PC-3 (cell line): Measurements from ENCODE around the gene LYSMD3. TPM values are rescaled to one million over a fixed set of nuclear protein-coding genes. Genes with fewer than 3 reads are reported as not detected.

Experiments
- ATAC-seq: fragments of 200-7000 bp; cut with Tn5 transposase; 2 replicates; pipeline ENCODE4 v1.9.1; 2020; ENCODE audit warnings: mild to moderate bottlenecking, moderate library complexity
- BruUV-seq: library from RNA; stranded (reverse); fragments of 400-500 nt; replicated peaks from 2 replicates; lab custom pipeline; 2021; lab: Mats Ljungman, UMichigan
- CTCF ChIA-PET: fragments of 300-600 bp; sonication (Branson Sonifier 250); formaldehyde crosslinking; loops from one replicate; lab custom pipeline; 2022; ENCODE audit warnings: antibody characterized with exemption; lab: Charles Lee
- POLR2A ChIA-PET: fragments of 300-600 bp; sonication (Branson Sonifier 250); formaldehyde crosslinking; loops from one replicate; lab custom pipeline; 2022; ENCODE audit warnings: antibody characterized with exemption; ENCODE audit not compliant: unreplicated experiment; lab: Charles Lee
- DNase-seq: peaks from one replicate; pipeline ENCODE4 v3.0.0-alpha.2; 2015
- H2AFZ ChIP-seq: fragments of 300-600 bp; sonication (generic); 2 replicates; pipeline ENCODE4 v1.6.0; 2016; ENCODE audit warnings: antibody characterized with exemption, low read length
- H3F3A ChIP-seq: fragments of 300-600 bp; sonication (generic); one replicate; pipeline ENCODE4 v1.6.0; 2017; ENCODE audit warnings: antibody characterized with exemption, low read length, control low read depth, mild to moderate bottlenecking; ENCODE audit not compliant: unreplicated experiment
- H3K27ac ChIP-seq: fragments of 300-600 bp; sonication (generic); 2 replicates; pipeline ENCODE4 v1.5.1; 2016; ENCODE audit warnings: mild to moderate bottlenecking, low read length
- H3K27me3 ChIP-seq: fragments of 300-600 bp; sonication (generic); 2 replicates; pipeline ENCODE4 v1.6.1; 2016; ENCODE audit warnings: low read length, mixed read lengths
- H3K36me3 ChIP-seq: fragments of 300-600 bp; sonication (generic); 2 replicates; pipeline ENCODE4 v1.6.1; 2016; ENCODE audit warnings: low read depth, mixed run types, low read length, mixed read lengths
- H3K4me1 ChIP-seq: fragments of 300-600 bp; sonication (generic); 2 replicates; pipeline ENCODE4 v1.5.1; 2016; ENCODE audit warnings: low read length; ENCODE audit not compliant: insufficient read depth
- H3K4me2 ChIP-seq: fragments of 300-600 bp; sonication (generic); 2 replicates; pipeline ENCODE4 v1.6.0; 2016; ENCODE audit warnings: low read length
- H3K4me3 ChIP-seq: fragments of 300-600 bp; sonication (generic); 2 replicates; pipeline ENCODE4 v1.5.1; 2016; ENCODE audit warnings: mild to moderate bottlenecking, low read length, mixed read lengths
- H3K79me2 ChIP-seq: fragments of 300-600 bp; sonication (generic); 2 replicates; pipeline ENCODE4 v1.6.1; 2017; ENCODE audit warnings: low read length, mixed read lengths
- H3K9ac ChIP-seq: fragments of 300-600 bp; sonication (generic); 2 replicates; pipeline ENCODE4 v1.6.0; 2016; ENCODE audit warnings: mild to moderate bottlenecking, low read length
- H3K9me2 ChIP-seq: fragments of 300-600 bp; sonication (generic); replicated peaks from 2 replicates; pipeline ENCODE4 v1.6.1; 2016; ENCODE audit warnings: mixed run types, low read length, mixed read lengths
- H3K9me3 ChIP-seq: fragments of 300-600 bp; sonication (generic); 2 replicates; pipeline ENCODE4 v1.6.1; 2016; ENCODE audit warnings: low read length, mixed read lengths
- H4K20me1 ChIP-seq: fragments of 300-600 bp; sonication (generic); 2 replicates; pipeline ENCODE4 v1.6.1; 2016; ENCODE audit warnings: low read length, mixed read lengths
- CTCF ChIP-seq: fragments of 300-600 bp; sonication (generic); conservative IDR thresholded peaks from 2 replicates; pipeline ENCODE4 v1.5.1; 2017; ENCODE audit warnings: antibody characterized with exemption, low read depth, mild to moderate bottlenecking, low read length
- EZH2 ChIP-seq: fragments of 300-600 bp; sonication (generic); IDR thresholded peaks from one replicate; pipeline ENCODE4 v1.6.1; 2017; ENCODE audit warnings: antibody characterized with exemption, mild to moderate bottlenecking, low read length; ENCODE audit not compliant: unreplicated experiment
- EZH2phosphoT487 ChIP-seq: fragments of 300-600 bp; sonication (generic); IDR thresholded peaks from 2 replicates; pipeline ENCODE4 v1.6.1; 2018; ENCODE audit warnings: mild to moderate bottlenecking, antibody characterized with exemption, low read length, borderline replicate concordance
- intact Hi-C: fragments of 100-400 bp; cut with micrococcal nuclease; formaldehyde crosslinking; loops from 2 replicates; pipeline ENCODE4 v1.9.0; 2023
- total RNA-seq: library from RNA; depleted of rRNA; stranded (reverse); fragments of >200 nt; gene quantifications from 2 replicates; pipeline ENCODE4 v1.2.3, GENCODE V29; 2014

Gene LYSMD3
- total RNA-seq, 1 experiment from 2014 or later = 10.0 TPM

- ChIA-PET CTCF (no interaction called here), POLR2A (no interaction called here)
- Histone ChIP-seq H2AFZ (no peak overlapping the region), H4K20me1 (no peaks in the 10 kb centered on the region), H3K9me3 (no peaks in the 10 kb centered on the region), H3K4me2 (0 out of 2 replicates have a peak overlapping the region, but pooled peaks have one; percentile 3), H3K4me1 (peaks cover 35% of the 10 kb centered on the region), H3K79me2 (peaks cover 76% of the 10 kb centered on the region), H3K9me2 (no peaks in the 10 kb centered on the region), H3K27me3 (no peaks in the 10 kb centered on the region), H3K9ac (no peak overlapping the region), H3K27ac (no peak overlapping the region), H3K4me3 (no peak overlapping the region), H3K36me3 (no peaks in the 10 kb centered on the region), H3F3A (no peaks in the 10 kb centered on the region)
- TF ChIP-seq CTCF = no peak
- no peak for TF ChIP-seq EZH2
- TF ChIP-seq EZH2phosphoT487 = no peak
- intact Hi-C loops = no loop called here
- DNase-seq = no peak
- no peak for ATAC-seq
- BruUV-seq = no TSS peak
Measured at GRCh38 chr5:90477621-90478215, 51.7 kb downstream of the LYSMD3 start.

GRCh38 chr5:90477073-90477472 lies 52.3 kb downstream of the LYSMD3 start:
- Histone ChIP-seq H3K4me3 (no peak overlapping the region), H3K9me3 (no peaks in the 10 kb centered on the region), H3K36me3 (no peaks in the 10 kb centered on the region), H3K9ac (no peak overlapping the region), H3K27ac (no peak overlapping the region), H3K27me3 (no peaks in the 10 kb centered on the region), H3K4me1 (peaks cover 40% of the 10 kb centered on the region), H3K4me2 (0 out of 2 replicates have a peak overlapping the region, but pooled peaks have one; percentile 3), H3K9me2 (no peaks in the 10 kb centered on the region), H3K79me2 (peaks cover 80% of the 10 kb centered on the region), H2AFZ (no peak overlapping the region), H4K20me1 (no peaks in the 10 kb centered on the region), H3F3A (no peaks in the 10 kb centered on the region)
- no peak for TF ChIP-seq CTCF
- no peak for TF ChIP-seq EZH2
- TF ChIP-seq EZH2phosphoT487 = no peak
- DNase-seq = no peak
- no TSS peak for BruUV-seq
- no peak for ATAC-seq
- CTCF ChIA-PET = no interaction called here
- POLR2A ChIA-PET = no interaction called here
- intact Hi-C loops = no loop called here

GRCh38 chr5:90476391-90476790 lies 53.0 kb downstream of the LYSMD3 start:
- Histone ChIP-seq H3F3A (no peaks in the 10 kb centered on the region), H3K36me3 (no peaks in the 10 kb centered on the region), H3K4me3 (peak overlapping the region; percentile 94; the same call in 1 of the 2 replicates), H2AFZ (no peak overlapping the region), H3K9me2 (no peaks in the 10 kb centered on the region), H3K4me2 (peak overlapping the region; percentile 90), H4K20me1 (no peaks in the 10 kb centered on the region), H3K79me2 (peaks cover 80% of the 10 kb centered on the region), H3K9me3 (no peaks in the 10 kb centered on the region), H3K27ac (no peak overlapping the region), H3K27me3 (no peaks in the 10 kb centered on the region), H3K9ac (no peak overlapping the region), H3K4me1 (peaks cover 44% of the 10 kb centered on the region)
- intact Hi-C loops = no loop called here
- ChIA-PET POLR2A (interaction anchor here (0.5 kb wide), 1 partner anchor 28 kb away, joined by 3 read pairs; no protein-coding TSS in a partner anchor), CTCF (no interaction called here)
- ATAC-seq (no peak), DNase-seq (no peak)
- TF ChIP-seq EZH2phosphoT487 (no peak), CTCF (no peak), EZH2 (no peak)
- BruUV-seq = no TSS peak
